HepG2 (cell line): Measurements from ENCODE around the gene NUDT17. TPM values are rescaled to one million over a fixed set of nuclear protein-coding genes. Genes with fewer than 3 reads are reported as not detected.

Experiments
- CBFB ChIP-seq: sonication (generic); formaldehyde crosslinking; IDR thresholded peaks from 2 replicates; pipeline ENCODE4 v1.4.0; 2020; ENCODE audit warnings: missing genetic modification reagents
- HOXA5 ChIP-seq: sonication (generic); formaldehyde crosslinking; IDR thresholded peaks from 2 replicates; pipeline ENCODE4 v1.4.0; 2020; ENCODE audit warnings: missing genetic modification reagents
- IRF2 ChIP-seq: IDR thresholded peaks from 2 replicates; pipeline ENCODE4 v1.6.1; 2018; ENCODE audit warnings: missing genetic modification reagents, missing compliant biosample characterization
- MED8 ChIP-seq: sonication (generic); formaldehyde crosslinking; IDR thresholded peaks from 2 replicates; pipeline ENCODE4 v1.8.1; 2023; ENCODE audit warnings: mild to moderate bottlenecking, missing genetic modification reagents; ENCODE audit not compliant: insufficient replicate concordance
- SNAPC5 ChIP-seq: sonication (generic); formaldehyde crosslinking; IDR thresholded peaks from 2 replicates; pipeline ENCODE4 v1.8.1; 2023; ENCODE audit warnings: mild to moderate bottlenecking, missing genetic modification reagents, borderline replicate concordance
- SRF ChIP-seq: IDR thresholded peaks from 2 replicates; pipeline ENCODE4 v1.6.1; 2011; ENCODE audit warnings: mild to moderate bottlenecking, low read depth, low read length, moderate library complexity
- ZEB1 ChIP-seq: IDR thresholded peaks from 2 replicates; pipeline ENCODE4 v1.6.1; 2012; ENCODE audit warnings: mild to moderate bottlenecking, low read depth, inconsistent platforms; ENCODE audit not compliant: insufficient replicate concordance
- ZNF609 ChIP-seq: sonication (generic); formaldehyde crosslinking; IDR thresholded peaks from 2 replicates; pipeline ENCODE4 v1.4.0; 2020; ENCODE audit warnings: mild to moderate bottlenecking, missing genetic modification reagents, borderline replicate concordance
- ZNF629 ChIP-seq: sonication (generic); formaldehyde crosslinking; conservative IDR thresholded peaks from 2 replicates; pipeline ENCODE4 v1.5.0; 2020; ENCODE audit warnings: missing genetic modification reagents
- polyA plus RNA-seq, 8 experiments: library from polyadenylated mRNA; depleted of rRNA in 3 of 8; stranded (reverse) in 7 of 8; unstranded in 1 of 8; fragments of >200 nt; fragmentation: Illumina TruSeq in 4 of 8; extraction: Trizol in 4 of 8; gene quantifications; 2 replicates each; pipeline versions ENCODE4 v1.2.1 to v1.2.3, GENCODE V29; 2011 to 2016; ENCODE audit warnings: low read depth in 4 of 8, missing spikeins in 1 of 8, mixed read lengths in 1 of 8; ENCODE audit not compliant: insufficient read depth in 1 of 8
- total RNA-seq, 5 experiments: library from RNA; depleted of rRNA; stranded (reverse); fragments of >200 nt; fragmentation: Illumina TruSeq; extraction: Trizol; gene quantifications; 2 replicates each; pipeline ENCODE4 v1.2.3, GENCODE V29; 2016; ENCODE audit warnings: low read depth in 1 of 5
- TF ChIP-seq, protein P1 (sequence below): sonication (generic); formaldehyde crosslinking; IDR thresholded peaks from one replicate; pipeline ENCODE4 v1.5.1; 2020; ENCODE audit warnings: mild to moderate bottlenecking, missing genetic modification reagents; ENCODE audit errors: not compliant biosample characterization

NUDT17 gene
- total and polyA plus RNA-seq, 2 of the 13 experiments (the other 11 are each of a cell fraction or from before 2014, with no cell fraction given): 2.6 to 5.8 TPM

DNA sequence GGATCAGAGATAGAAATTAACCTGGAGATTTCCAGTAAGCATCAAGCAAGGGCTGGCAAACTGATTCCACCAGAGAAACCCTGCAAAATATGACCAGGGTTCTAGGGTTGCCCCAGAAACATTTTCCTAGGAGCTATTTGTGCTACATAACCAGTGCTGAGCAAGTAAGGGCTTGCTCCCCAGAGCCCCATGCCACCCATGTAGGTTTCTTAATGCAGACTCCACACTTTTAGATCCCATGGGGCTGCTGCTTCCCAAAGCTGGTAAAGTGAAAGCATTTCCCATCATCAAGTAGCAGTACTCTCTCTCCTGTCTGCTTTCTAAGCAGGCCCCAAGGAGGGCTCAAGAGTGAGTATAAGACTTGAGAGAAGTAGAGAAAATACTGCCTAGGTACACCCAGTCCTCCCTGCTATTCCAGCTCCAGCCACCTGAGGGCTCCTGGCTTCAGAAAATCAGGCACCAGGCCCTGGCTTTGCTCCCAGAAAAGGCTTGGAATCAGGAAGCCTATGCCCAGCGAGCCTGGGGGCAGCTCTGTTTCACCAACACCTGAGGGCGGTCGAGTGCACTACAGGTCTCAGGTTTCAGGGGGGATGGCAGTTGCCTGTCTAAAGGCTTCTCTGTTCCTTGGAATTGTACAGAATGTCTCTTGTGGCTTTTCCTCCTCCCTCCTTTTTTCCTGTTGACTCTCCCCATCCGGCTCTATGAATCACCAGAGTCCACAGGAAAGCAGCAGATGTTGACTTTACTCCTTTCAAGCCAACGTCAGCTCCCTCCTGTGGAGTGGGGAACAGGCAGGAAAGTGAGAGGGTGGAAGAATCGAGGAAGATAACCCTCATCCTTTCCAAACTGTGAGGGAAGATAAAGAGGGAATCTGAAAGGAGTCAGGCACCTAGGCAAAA lies 46.4 kb downstream of the NUDT17 start (continued):
- no peak for TF ChIP-seq SNAPC5 (CRISPR knock-in tag)
- 0 out of 2 replicates have a peak, but pooled peaks have one; percentile 74 for TF ChIP-seq HOXA5 (CRISPR knock-in tag)
- TF ChIP-seq, protein P1, sequence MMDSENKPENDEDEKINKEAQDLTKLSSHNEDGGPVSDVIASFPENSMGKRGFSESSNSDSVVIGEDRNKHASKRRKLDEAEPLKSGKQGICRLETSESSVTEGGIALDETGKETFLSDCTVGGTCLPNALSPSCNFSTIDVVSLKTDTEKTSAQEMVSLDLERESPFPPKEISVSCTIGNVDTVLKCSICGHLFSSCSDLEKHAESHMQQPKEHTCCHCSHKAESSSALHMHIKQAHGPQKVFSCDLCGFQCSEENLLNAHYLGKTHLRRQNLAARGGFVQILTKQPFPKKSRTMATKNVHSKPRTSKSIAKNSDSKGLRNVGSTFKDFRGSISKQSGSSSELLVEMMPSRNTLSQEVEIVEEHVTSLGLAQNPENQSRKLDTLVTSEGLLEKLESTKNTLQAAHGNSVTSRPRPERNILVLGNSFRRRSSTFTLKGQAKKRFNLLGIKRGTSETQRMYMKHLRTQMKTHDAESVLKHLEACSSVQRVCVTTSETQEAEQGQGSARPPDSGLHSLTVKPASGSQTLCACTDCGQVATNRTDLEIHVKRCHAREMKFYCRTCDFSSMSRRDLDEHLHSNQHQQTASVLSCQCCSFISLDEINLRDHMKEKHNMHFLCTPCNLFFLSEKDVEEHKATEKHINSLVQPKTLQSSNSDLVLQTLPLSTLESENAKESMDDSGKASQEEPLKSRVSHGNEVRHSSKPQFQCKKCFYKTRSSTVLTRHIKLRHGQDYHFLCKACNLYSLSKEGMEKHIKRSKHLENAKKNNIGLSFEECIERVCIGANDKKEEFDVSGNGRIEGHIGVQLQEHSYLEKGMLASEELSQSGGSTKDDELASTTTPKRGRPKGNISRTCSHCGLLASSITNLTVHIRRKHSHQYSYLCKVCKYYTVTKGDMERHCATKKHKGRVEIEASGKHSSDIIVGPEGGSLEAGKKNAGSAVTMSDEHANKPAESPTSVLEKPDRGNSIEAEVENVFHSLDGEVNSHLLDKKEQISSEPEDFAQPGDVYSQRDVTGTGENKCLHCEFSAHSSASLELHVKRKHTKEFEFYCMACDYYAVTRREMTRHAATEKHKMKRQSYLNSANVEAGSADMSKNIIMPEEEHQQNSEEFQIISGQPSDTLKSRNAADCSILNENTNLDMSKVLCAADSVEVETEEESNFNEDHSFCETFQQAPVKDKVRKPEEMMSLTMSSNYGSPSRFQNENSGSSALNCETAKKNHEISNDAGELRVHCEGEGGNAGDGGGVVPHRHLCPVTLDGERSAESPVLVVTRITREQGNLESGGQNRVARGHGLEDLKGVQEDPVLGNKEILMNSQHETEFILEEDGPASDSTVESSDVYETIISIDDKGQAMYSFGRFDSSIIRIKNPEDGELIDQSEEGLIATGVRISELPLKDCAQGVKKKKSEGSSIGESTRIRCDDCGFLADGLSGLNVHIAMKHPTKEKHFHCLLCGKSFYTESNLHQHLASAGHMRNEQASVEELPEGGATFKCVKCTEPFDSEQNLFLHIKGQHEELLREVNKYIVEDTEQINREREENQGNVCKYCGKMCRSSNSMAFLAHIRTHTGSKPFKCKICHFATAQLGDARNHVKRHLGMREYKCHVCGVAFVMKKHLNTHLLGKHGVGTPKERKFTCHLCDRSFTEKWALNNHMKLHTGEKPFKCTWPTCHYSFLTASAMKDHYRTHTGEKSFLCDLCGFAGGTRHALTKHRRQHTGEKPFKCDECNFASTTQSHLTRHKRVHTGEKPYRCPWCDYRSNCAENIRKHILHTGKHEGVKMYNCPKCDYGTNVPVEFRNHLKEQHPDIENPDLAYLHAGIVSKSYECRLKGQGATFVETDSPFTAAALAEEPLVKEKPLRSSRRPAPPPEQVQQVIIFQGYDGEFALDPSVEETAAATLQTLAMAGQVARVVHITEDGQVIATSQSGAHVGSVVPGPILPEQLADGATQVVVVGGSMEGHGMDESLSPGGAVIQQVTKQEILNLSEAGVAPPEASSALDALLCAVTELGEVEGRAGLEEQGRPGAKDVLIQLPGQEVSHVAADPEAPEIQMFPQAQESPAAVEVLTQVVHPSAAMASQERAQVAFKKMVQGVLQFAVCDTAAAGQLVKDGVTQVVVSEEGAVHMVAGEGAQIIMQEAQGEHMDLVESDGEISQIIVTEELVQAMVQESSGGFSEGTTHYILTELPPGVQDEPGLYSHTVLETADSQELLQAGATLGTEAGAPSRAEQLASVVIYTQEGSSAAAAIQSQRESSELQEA (CRISPR knock-in tag): no peak
- peak; percentile 50; the same call in 1 of the 2 replicates for TF ChIP-seq SRF
- TF ChIP-seq ZNF629: no peak; the same call in 1 of the 2 replicates
- TF ChIP-seq MED8 (CRISPR knock-in tag): no peak
- peak; percentile 64; the same call in 1 of the 2 replicates for TF ChIP-seq CBFB
- TF ChIP-seq ZNF609 (CRISPR knock-in tag): peak; percentile 54; the same call in 1 of the 2 replicates
- TF ChIP-seq IRF2 (CRISPR knock-in tag): peak; percentile 77; the same call in 1 of the 2 replicates
- TF ChIP-seq ZEB1: peak; percentile 84
